SU-DHL-6 (cell line): ENCODE measurements around the gene MLH3.

Experiments
- H2AFZ ChIP-seq: fragments of 200-600 bp; sonication (generic); 2 replicates; pipeline ENCODE4 v1.6.1; 2014; ENCODE audit warnings: low read depth, mild to moderate bottlenecking, moderate library complexity, mixed read lengths, antibody characterized with exemption, low read length; ENCODE audit not compliant: severe bottlenecking
- H3F3A ChIP-seq: fragments of 200-600 bp; shearing (Covaris generic); 2 replicates; pipeline ENCODE4 v1.6.0; 2016; ENCODE audit warnings: antibody characterized with exemption, mild to moderate bottlenecking; ENCODE audit not compliant: insufficient read depth
- H3K27ac ChIP-seq: fragments of 200-600 bp; sonication (generic); 2 replicates; pipeline ENCODE4 v1.5.1; 2016; ENCODE audit warnings: low read depth, mild to moderate bottlenecking, low read length, moderate library complexity, mixed read lengths
- H3K27me3 ChIP-seq: fragments of 200-600 bp; sonication (generic), shearing (Covaris generic); 2 replicates; pipeline ENCODE4 v1.6.0; 2014; ENCODE audit warnings: mild to moderate bottlenecking, low read length
- H3K36me3 ChIP-seq: fragments of 200-600 bp; sonication (generic); 2 replicates; pipeline ENCODE4 v1.6.1; 2014; ENCODE audit warnings: mild to moderate bottlenecking, low read length, mixed read lengths
- H3K4me2 ChIP-seq: fragments of 300-600, 200-600 bp; shearing (Covaris generic), sonication (generic); 2 replicates; pipeline ENCODE4 v1.6.0; 2014; ENCODE audit warnings: low read length, low read depth, mild to moderate bottlenecking; ENCODE audit not compliant: poor library complexity, severe bottlenecking
- H3K4me3 ChIP-seq: fragments of 200-600 bp; sonication (generic); 2 replicates; pipeline ENCODE4 v1.5.1; 2014; ENCODE audit warnings: antibody characterized with exemption, low read length, mild to moderate bottlenecking, mixed read lengths; ENCODE audit not compliant: insufficient read depth, poor library complexity, severe bottlenecking
- H3K79me2 ChIP-seq: fragments of 200-600 bp; sonication (generic); 2 replicates; pipeline ENCODE4 v1.6.1; 2014; ENCODE audit warnings: mild to moderate bottlenecking, low read length, moderate library complexity; ENCODE audit not compliant: insufficient read depth
- H3K9ac ChIP-seq: fragments of 200-600 bp; sonication (generic); 2 replicates; pipeline ENCODE4 v1.7.0; 2014; ENCODE audit warnings: mild to moderate bottlenecking, low read length
- H3K9me2 ChIP-seq: fragments of 200-600 bp; sonication (generic); replicated peaks from 2 replicates; pipeline ENCODE4 v1.6.1; 2014; ENCODE audit warnings: low read length; ENCODE audit not compliant: insufficient read depth
- H3K9me3 ChIP-seq: fragments of 200-600 bp; sonication (generic); 2 replicates; pipeline ENCODE4 v1.6.1; 2014; ENCODE audit warnings: low read length, mixed read lengths; ENCODE audit not compliant: insufficient read depth
- H4K20me1 ChIP-seq: fragments of 200-600 bp; sonication (generic); 2 replicates; pipeline ENCODE4 v1.6.1; 2014; ENCODE audit warnings: low read depth, mild to moderate bottlenecking, antibody characterized with exemption, low read length, moderate library complexity, mixed read lengths
- EZH2phosphoT487 ChIP-seq: fragments of 200-600 bp; sonication (generic), shearing (Covaris generic); conservative IDR thresholded peaks from 2 replicates; pipeline ENCODE4 v1.6.1; 2018; ENCODE audit warnings: mild to moderate bottlenecking, antibody characterized with exemption, low read length, moderate library complexity, mixed read lengths
- TF ChIP-seq, protein P1 (sequence below): fragments of 200-600 bp; sonication (generic); IDR thresholded peaks from one replicate; pipeline ENCODE4 v1.5.1; 2017; ENCODE audit warnings: antibody characterized with exemption, mild to moderate bottlenecking, low read length, moderate library complexity; ENCODE audit not compliant: insufficient read depth, poor library complexity, severe bottlenecking

MLH3 gene

DNA sequence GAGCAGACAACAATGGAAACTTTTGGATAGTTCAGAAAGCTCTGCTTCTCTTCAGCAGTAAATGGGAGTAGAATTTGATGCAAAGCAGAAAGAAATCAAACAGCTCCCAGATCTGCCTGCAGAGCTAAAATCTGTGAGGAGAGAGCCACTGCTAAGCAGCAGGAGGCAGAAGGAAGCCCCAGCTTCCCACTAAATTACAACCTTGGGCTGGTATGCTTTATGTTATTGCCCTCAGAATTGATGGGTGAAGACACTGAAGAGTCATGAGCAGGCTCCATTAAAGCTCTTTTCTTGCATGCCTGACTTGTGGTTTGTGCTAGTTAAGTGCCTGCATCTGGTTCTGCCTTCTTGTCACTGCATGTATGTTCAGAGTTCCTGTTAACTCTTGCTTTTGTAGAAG is 26.5 kb upstream of the MLH3 start:
- Histone ChIP-seq H3K4me2 (no peak overlapping the region), H3K27ac (no peak overlapping the region), H3K27me3 (no peaks in the 10 kb centered on the region), H3K9ac (no peak overlapping the region), H2AFZ (no peak overlapping the region), H4K20me1 (no peaks in the 10 kb centered on the region), H3K9me2 (no peaks in the 10 kb centered on the region), H3K9me3 (no peaks in the 10 kb centered on the region), H3K4me3 (no peak overlapping the region), H3K79me2 (no peaks in the 10 kb centered on the region), H3K36me3 (no peaks in the 10 kb centered on the region), H3F3A (no peaks in the 10 kb centered on the region)
- TF ChIP-seq EZH2phosphoT487, result no peak
- TF ChIP-seq, protein P1, sequence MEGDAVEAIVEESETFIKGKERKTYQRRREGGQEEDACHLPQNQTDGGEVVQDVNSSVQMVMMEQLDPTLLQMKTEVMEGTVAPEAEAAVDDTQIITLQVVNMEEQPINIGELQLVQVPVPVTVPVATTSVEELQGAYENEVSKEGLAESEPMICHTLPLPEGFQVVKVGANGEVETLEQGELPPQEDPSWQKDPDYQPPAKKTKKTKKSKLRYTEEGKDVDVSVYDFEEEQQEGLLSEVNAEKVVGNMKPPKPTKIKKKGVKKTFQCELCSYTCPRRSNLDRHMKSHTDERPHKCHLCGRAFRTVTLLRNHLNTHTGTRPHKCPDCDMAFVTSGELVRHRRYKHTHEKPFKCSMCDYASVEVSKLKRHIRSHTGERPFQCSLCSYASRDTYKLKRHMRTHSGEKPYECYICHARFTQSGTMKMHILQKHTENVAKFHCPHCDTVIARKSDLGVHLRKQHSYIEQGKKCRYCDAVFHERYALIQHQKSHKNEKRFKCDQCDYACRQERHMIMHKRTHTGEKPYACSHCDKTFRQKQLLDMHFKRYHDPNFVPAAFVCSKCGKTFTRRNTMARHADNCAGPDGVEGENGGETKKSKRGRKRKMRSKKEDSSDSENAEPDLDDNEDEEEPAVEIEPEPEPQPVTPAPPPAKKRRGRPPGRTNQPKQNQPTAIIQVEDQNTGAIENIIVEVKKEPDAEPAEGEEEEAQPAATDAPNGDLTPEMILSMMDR, result no peak

DNA sequence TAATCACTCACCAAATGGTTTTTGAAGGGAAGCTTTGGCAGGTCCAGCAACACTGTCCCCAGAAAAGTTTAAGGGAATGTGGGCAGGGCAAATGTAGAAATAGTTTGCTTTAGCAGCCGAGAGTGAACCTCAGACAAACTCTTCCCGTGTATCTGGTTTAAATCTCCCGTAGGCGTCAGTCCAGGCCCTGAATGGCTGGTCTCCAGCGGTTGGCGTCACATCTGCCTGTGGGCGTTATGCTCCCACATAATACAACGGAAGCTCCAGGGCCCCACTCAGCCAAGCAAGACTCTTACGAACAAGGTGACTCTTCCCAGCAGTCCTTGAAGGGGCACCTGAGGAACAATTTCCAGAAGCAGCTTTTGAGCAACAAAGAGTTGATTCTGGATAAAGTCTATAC is 19.1 kb upstream of the MLH3 start:
- Histone ChIP-seq H2AFZ (no peak overlapping the region), H3K4me2 (no peak overlapping the region), H3K9me3 (no peaks in the 10 kb centered on the region), H3K36me3 (no peaks in the 10 kb centered on the region), H3K9ac (peak overlapping the region; percentile 66; the same call in 1 of the 2 replicates), H3K27me3 (no peaks in the 10 kb centered on the region), H3K79me2 (0 out of 2 replicates have a peak, but pooled peaks cover 3% of the 10 kb centered on the region), H3F3A (peaks cover 9% of the 10 kb centered on the region; the same call in 1 of the 2 replicates), H3K4me3 (no peak overlapping the region), H3K27ac (no peak overlapping the region), H4K20me1 (no peaks in the 10 kb centered on the region), H3K9me2 (no peaks in the 10 kb centered on the region)
- TF ChIP-seq EZH2phosphoT487, result no peak
- TF ChIP-seq, protein P1, result no peak

DNA sequence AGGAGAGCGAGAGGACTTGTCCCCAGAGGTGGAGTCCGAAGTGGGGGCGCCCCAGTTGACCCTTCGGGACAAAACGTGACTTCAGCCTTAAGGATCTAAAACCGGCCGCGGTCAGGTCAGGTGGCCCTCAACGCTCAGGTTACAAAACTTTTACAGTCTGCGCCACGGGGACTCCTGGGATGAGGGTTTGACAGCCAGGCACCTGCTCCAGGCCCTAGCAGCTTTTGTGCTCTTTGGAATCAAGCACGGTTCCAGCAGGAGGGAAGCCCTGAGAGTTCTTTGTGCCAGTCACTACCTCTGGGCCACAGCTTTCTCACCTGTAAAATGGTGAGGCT is 18.5 kb upstream of the MLH3 start:
- Histone ChIP-seq H3K27me3 (no peaks in the 10 kb centered on the region), H3K4me2 (peak overlapping the region; percentile 96), H3K36me3 (no peaks in the 10 kb centered on the region), H3K4me3 (peak overlapping the region; percentile 65), H3K27ac (no peak overlapping the region), H3F3A (peaks cover 9% of the 10 kb centered on the region; the same call in 1 of the 2 replicates), H4K20me1 (no peaks in the 10 kb centered on the region), H3K9me2 (no peaks in the 10 kb centered on the region), H3K9me3 (no peaks in the 10 kb centered on the region), H3K9ac (peak overlapping the region; percentile 66), H3K79me2 (0 out of 2 replicates have a peak, but pooled peaks cover 3% of the 10 kb centered on the region), H2AFZ (peak overlapping the region; percentile 92)
- TF ChIP-seq, protein P1, result no peak
- no peak for TF ChIP-seq EZH2phosphoT487
